DOHH2 (cell line): ENCODE results near the gene GAPVD1.

Source experiments
- H3F3A ChIP-seq: fragments of 200-600 bp; sonication (generic), shearing (Covaris generic); 2 replicates; pipeline ENCODE4 v1.6.0; 2016; ENCODE audit warnings: antibody characterized with exemption, mild to moderate bottlenecking; ENCODE audit not compliant: control insufficient read depth, insufficient read depth
- H3K27ac ChIP-seq: fragments of 200-600 bp; sonication (generic); 2 replicates; pipeline ENCODE4 v1.5.1; 2014; ENCODE audit warnings: low read depth, mild to moderate bottlenecking, low read length, moderate library complexity
- H3K27me3 ChIP-seq: fragments of 200-600 bp; sonication (generic); 2 replicates; pipeline ENCODE4 v1.6.1; 2014; ENCODE audit warnings: mild to moderate bottlenecking, low read length, mixed read lengths; ENCODE audit not compliant: control insufficient read depth
- H3K36me3 ChIP-seq: fragments of 200-600 bp; sonication (generic); 2 replicates; pipeline ENCODE4 v1.6.1; 2014; ENCODE audit warnings: mild to moderate bottlenecking, low read length, moderate library complexity, mixed read lengths; ENCODE audit not compliant: control insufficient read depth
- H3K4me1 ChIP-seq: fragments of 200-600 bp; sonication (generic); 2 replicates; pipeline ENCODE4 v1.6.1; 2014; ENCODE audit warnings: mild to moderate bottlenecking, low read length, mixed read lengths; ENCODE audit not compliant: control insufficient read depth
- H3K4me2 ChIP-seq: fragments of 200-600 bp; sonication (generic); 2 replicates; pipeline ENCODE4 v1.6.0; 2014; ENCODE audit warnings: mild to moderate bottlenecking, low read length, moderate library complexity
- H3K4me3 ChIP-seq: fragments of 200-600 bp; sonication (generic); 2 replicates; pipeline ENCODE4 v1.5.1; 2014; ENCODE audit warnings: mild to moderate bottlenecking, low read length, mixed read lengths
- H3K79me2 ChIP-seq: fragments of 200-600 bp; sonication (generic); 2 replicates; pipeline ENCODE4 v1.6.1; 2014; ENCODE audit warnings: mild to moderate bottlenecking, low read length, mixed read lengths; ENCODE audit not compliant: control insufficient read depth
- H3K9me2 ChIP-seq: fragments of 200-600 bp; sonication (generic); replicated peaks from 2 replicates; pipeline ENCODE4 v1.6.1; 2014; ENCODE audit warnings: mild to moderate bottlenecking, low read length, mixed read lengths; ENCODE audit not compliant: control insufficient read depth
- H3K9me3 ChIP-seq: fragments of 200-600 bp; sonication (generic); 2 replicates; pipeline ENCODE4 v1.6.1; 2014; ENCODE audit warnings: antibody characterized with exemption, low read length, mixed read lengths; ENCODE audit not compliant: control insufficient read depth, insufficient read depth
- H4K20me1 ChIP-seq: fragments of 200-600 bp; sonication (generic); 2 replicates; pipeline ENCODE4 v1.6.0; 2014; ENCODE audit warnings: low read depth, mild to moderate bottlenecking, antibody characterized with exemption, low read length, moderate library complexity; ENCODE audit not compliant: control insufficient read depth, insufficient read depth
- CTCF ChIP-seq: fragments of 200-600 bp; sonication (generic); IDR thresholded peaks from one replicate; pipeline ENCODE4 v1.5.1; 2014; ENCODE audit warnings: antibody characterized with exemption, mild to moderate bottlenecking, low read depth, low read length; ENCODE audit not compliant: poor library complexity, severe bottlenecking
- EZH2phosphoT487 ChIP-seq: fragments of 200-600 bp; sonication (generic); IDR thresholded peaks from 2 replicates; pipeline ENCODE4 v1.6.1; 2017; ENCODE audit warnings: borderline replicate concordance, mild to moderate bottlenecking, antibody characterized with exemption, low read length, moderate library complexity, mixed read lengths

GAPVD1 gene

GRCh38 chr9:125366676-125367075, 105.0 kb downstream of the GAPVD1 start:
- H3K9me2 ChIP-seq, result no peaks in the 10 kb centered on the region
- H3K9me3 ChIP-seq, result no peaks in the 10 kb centered on the region
- no peaks in the 10 kb centered on the region for H3K27me3 ChIP-seq
- no peak for TF ChIP-seq EZH2phosphoT487
- no peak for TF ChIP-seq CTCF
- peaks cover 7% of the 10 kb centered on the region; the same call in 1 of the 2 replicates for H3F3A ChIP-seq
- peaks cover 6% of the 10 kb centered on the region for H3K4me1 ChIP-seq
- no peaks in the 10 kb centered on the region for H3K79me2 ChIP-seq
- no peak overlapping the region for H3K4me2 ChIP-seq
- no peak overlapping the region for H3K27ac ChIP-seq
- H3K36me3 ChIP-seq, result peaks cover 26% of the 10 kb centered on the region
- H4K20me1 ChIP-seq, result no peaks in the 10 kb centered on the region
- H3K4me3 ChIP-seq, result no peak overlapping the region

- no peaks in the 10 kb centered on the region for H3K36me3 ChIP-seq
- no peaks in the 10 kb centered on the region for H4K20me1 ChIP-seq
- no peak overlapping the region for H3K27ac ChIP-seq
- H3F3A ChIP-seq, result peaks cover 7% of the 10 kb centered on the region; the same call in 1 of the 2 replicates
- TF ChIP-seq EZH2phosphoT487, result no peak
- no peak for TF ChIP-seq CTCF
- H3K9me3 ChIP-seq, result no peaks in the 10 kb centered on the region
- no peaks in the 10 kb centered on the region for H3K79me2 ChIP-seq
- no peak overlapping the region for H3K4me2 ChIP-seq
- H3K27me3 ChIP-seq, result peaks cover 8% of the 10 kb centered on the region
- peaks cover 4% of the 10 kb centered on the region for H3K4me1 ChIP-seq
- H3K4me3 ChIP-seq, result no peak overlapping the region
- H3K9me2 ChIP-seq, result no peaks in the 10 kb centered on the region
Measured at GRCh38 chr9:125370786-125371185, 109.2 kb downstream of the GAPVD1 start.

- no peak overlapping the region for H3K4me3 ChIP-seq
Measured at GRCh38 chr9:125372441-125373226, 111.0 kb downstream of the GAPVD1 start.

More at GRCh38 chr9:125372441-125373226, 111.0 kb downstream of the GAPVD1 start:
- H3K36me3 ChIP-seq, result no peaks in the 10 kb centered on the region
- no peaks in the 10 kb centered on the region for H3F3A ChIP-seq
- H3K27ac ChIP-seq, result no peak overlapping the region
- H3K27me3 ChIP-seq, result peaks cover 10% of the 10 kb centered on the region
- TF ChIP-seq CTCF (no peak), EZH2phosphoT487 (no peak)
- no peak overlapping the region for H3K4me2 ChIP-seq
- H3K9me3 ChIP-seq, result no peaks in the 10 kb centered on the region
- H4K20me1 ChIP-seq, result no peaks in the 10 kb centered on the region
- H3K9me2 ChIP-seq, result no peaks in the 10 kb centered on the region
- H3K79me2 ChIP-seq, result no peaks in the 10 kb centered on the region
- H3K4me1 ChIP-seq, result peaks cover 4% of the 10 kb centered on the region
